Neutrophil (primary cell): ENCODE data around the gene GPHA2.

Source experiments
- H3K27ac ChIP-seq: fragments of 200-600 bp; sonication (generic); 2 replicates; pipeline ENCODE4 v1.5.1; 2016; ENCODE audit warnings: mild to moderate bottlenecking, moderate library complexity
- H3K27me3 ChIP-seq: fragments of 200-600 bp; sonication (generic); 2 replicates; pipeline ENCODE4 v1.6.0; 2016; ENCODE audit warnings: mild to moderate bottlenecking
- H3K36me3 ChIP-seq: fragments of 200-600 bp; sonication (generic); 2 replicates; pipeline ENCODE4 v1.5.1; 2017
- H3K4me1 ChIP-seq, 2 experiments: fragments of 200-600 bp in 1 of 2; sonication (generic) in 1 of 2; 1 replicate in 1 of 2; 2 replicates in 1 of 2; pipeline versions ENCODE4 v1.5.1 to v1.6.1; 2013 to 2016; ENCODE audit warnings: low read depth in 1 of 2, low read length in 1 of 2, mild to moderate bottlenecking in 1 of 2, moderate library complexity in 1 of 2; ENCODE audit not compliant: control insufficient read depth in 1 of 2, insufficient read depth in 1 of 2
- H3K4me3 ChIP-seq, 2 experiments: fragments of 200-600 bp in 1 of 2; sonication (generic) in 1 of 2; 1 replicate in 1 of 2; 2 replicates in 1 of 2; pipeline ENCODE4 v1.5.1; 2013 to 2016; ENCODE audit warnings: low read depth in 1 of 2, low read length in 1 of 2, mild to moderate bottlenecking in 1 of 2, moderate library complexity in 1 of 2
- H3K9me3 ChIP-seq: fragments of 200-600 bp; sonication (generic); 2 replicates; pipeline ENCODE4 v1.5.1; 2016
- CTCF ChIP-seq: fragments of 200-600 bp; sonication (generic); IDR thresholded peaks from 2 replicates; pipeline ENCODE4 v1.5.1; 2016; ENCODE audit warnings: antibody characterized with exemption

The GPHA2 gene

GRCh38 chr11:64902102-64902900 lies 33.4 kb downstream of the GPHA2 start:
- Histone ChIP-seq H3K4me1 (no peaks in the 10 kb centered on the region), H3K27ac (no peak overlapping the region), H3K27me3 (no peaks in the 10 kb centered on the region), H3K9me3 (peaks cover 6% of the 10 kb centered on the region), H3K4me3 (no peak overlapping the region), H3K36me3 (peaks cover 100% of the 10 kb centered on the region)
- TF ChIP-seq CTCF = no peak

- H3K9me3 ChIP-seq = no peaks in the 10 kb centered on the region
- H3K27me3 ChIP-seq = no peaks in the 10 kb centered on the region
- no peaks in the 10 kb centered on the region for H3K4me1 ChIP-seq
- H3K36me3 ChIP-seq = peaks cover 100% of the 10 kb centered on the region
- H3K27ac ChIP-seq = no peak overlapping the region
- no peak overlapping the region for H3K4me3 ChIP-seq
- no peak for TF ChIP-seq CTCF
Measured at GRCh38 chr11:64900774-64901173, 34.9 kb downstream of the GPHA2 start.

- TF ChIP-seq CTCF = no peak
- Histone ChIP-seq H3K4me3 (no peak overlapping the region), H3K4me1 (no peaks in the 10 kb centered on the region), H3K27me3 (no peaks in the 10 kb centered on the region), H3K9me3 (no peaks in the 10 kb centered on the region), H3K27ac (no peak overlapping the region), H3K36me3 (peaks cover 100% of the 10 kb centered on the region)
Measured at GRCh38 chr11:64900263-64900678, 35.4 kb downstream of the GPHA2 start.

GRCh38 chr11:64898541-64898940 lies 37.2 kb downstream of the GPHA2 start:
- TF ChIP-seq CTCF = no peak

GRCh38 chr11:64898076-64898445 lies 37.6 kb downstream of the GPHA2 start:
- Histone ChIP-seq H3K4me1 (peaks cover 15% of the 10 kb centered on the region in 2 experiments), H3K36me3 (peaks cover 95% of the 10 kb centered on the region), H3K27me3 (no peaks in the 10 kb centered on the region), H3K9me3 (no peaks in the 10 kb centered on the region), H3K4me3 (no peak overlapping the region), H3K27ac (no peak overlapping the region)
- no peak for TF ChIP-seq CTCF

More at GRCh38 chr11:64898541-64898940, 37.2 kb downstream of the GPHA2 start:
- no peak overlapping the region for H3K4me3 ChIP-seq
- H3K4me1 ChIP-seq = peaks cover 10% of the 10 kb centered on the region in 2 experiments
- no peaks in the 10 kb centered on the region for H3K9me3 ChIP-seq
- peaks cover 100% of the 10 kb centered on the region for H3K36me3 ChIP-seq
- H3K27ac ChIP-seq = no peak overlapping the region
- H3K27me3 ChIP-seq = no peaks in the 10 kb centered on the region
